Neural progenitor cell (in vitro differentiated cells): ENCODE results near the gene COL4A4. TPM values are rescaled to one million over a fixed set of nuclear protein-coding genes. Genes with fewer than 3 reads are reported as not detected.

Experiments used
- DNase-seq: peaks from one replicate; pipeline ENCODE4 v3.0.0-alpha.2; 2016; ENCODE audit warnings: low spot score
- H2AFZ ChIP-seq: fragments of 200-600 bp; sonication (generic); replicated peaks from 2 replicates; pipeline ENCODE4 v1.6.1; 2016; ENCODE audit warnings: antibody characterized with exemption
- H3F3A ChIP-seq: fragments of 200-600 bp; sonication (generic); 2 replicates; pipeline ENCODE4 v1.6.1; 2016; ENCODE audit warnings: antibody characterized with exemption, low read depth
- H3K27ac ChIP-seq: fragments of 200-600 bp; sonication (generic); 2 replicates; pipeline ENCODE4 v1.5.1; 2016; ENCODE audit warnings: mild to moderate bottlenecking
- H3K27me3 ChIP-seq: fragments of 200-600 bp; sonication (generic); 2 replicates; pipeline ENCODE4 v1.6.1; 2016; ENCODE audit warnings: mild to moderate bottlenecking, moderate library complexity
- H3K36me3 ChIP-seq: fragments of 200-600 bp; sonication (generic); 2 replicates; pipeline ENCODE4 v1.5.1; 2016
- H3K4me1 ChIP-seq: fragments of 200-600 bp; sonication (generic); 2 replicates; pipeline ENCODE4 v1.6.1; 2016; ENCODE audit warnings: mixed run types
- H3K4me2 ChIP-seq: fragments of 200-600 bp; sonication (generic); 2 replicates; pipeline ENCODE4 v1.6.1; 2016
- H3K4me3 ChIP-seq: fragments of 200-600 bp; sonication (generic); 2 replicates; pipeline ENCODE4 v1.5.1; 2016
- H3K79me2 ChIP-seq: fragments of 200-600 bp; sonication (generic); 2 replicates; pipeline ENCODE4 v1.6.1; 2016; ENCODE audit warnings: low read depth
- H3K9ac ChIP-seq: fragments of 200-600 bp; sonication (generic); 2 replicates; pipeline ENCODE4 v1.6.1; 2016
- H3K9me3 ChIP-seq: fragments of 200-600 bp; sonication (generic); 2 replicates; pipeline ENCODE4 v1.5.1; 2016; ENCODE audit warnings: low read depth
- H4K20me1 ChIP-seq: fragments of 200-600 bp; sonication (generic); 2 replicates; pipeline ENCODE4 v1.6.1; 2016; ENCODE audit warnings: low read depth
- H3K27ac Mint-ChIP-seq: 3 replicates; pipeline ENCODE4 v1.8.0; 2021; ENCODE audit warnings: mixed read lengths
- H3K27me3 Mint-ChIP-seq: 2 replicates; pipeline ENCODE4 v1.8.0; 2022; ENCODE audit warnings: low read depth, mild to moderate bottlenecking, inconsistent platforms, moderate library complexity, mixed read lengths; ENCODE audit not compliant: insufficient read depth
- H3K36me3 Mint-ChIP-seq: 3 replicates; pipeline ENCODE4 v1.8.0; 2021; ENCODE audit warnings: mixed read lengths
- H3K4me1 Mint-ChIP-seq: 3 replicates; pipeline ENCODE4 v1.8.0; 2021; ENCODE audit warnings: mixed read lengths
- H3K4me3 Mint-ChIP-seq: 3 replicates; pipeline ENCODE4 v1.8.0; 2021; ENCODE audit warnings: mild to moderate bottlenecking, moderate library complexity, mixed read lengths
- H3K9me3 Mint-ChIP-seq: 3 replicates; pipeline ENCODE4 v1.8.0; 2020; ENCODE audit warnings: mixed read lengths
- EZH2 ChIP-seq: fragments of 200-600 bp; sonication (generic); IDR thresholded peaks from 2 replicates; pipeline ENCODE4 v1.6.1; 2017; ENCODE audit warnings: antibody characterized with exemption, mild to moderate bottlenecking, moderate library complexity
- EZH2phosphoT487 ChIP-seq: fragments of 200-600 bp; sonication (generic); IDR thresholded peaks from 2 replicates; pipeline ENCODE4 v1.6.1; 2017; ENCODE audit warnings: antibody characterized with exemption
- total RNA-seq: library from RNA; depleted of rRNA; stranded (reverse); fragments of >200 nt; gene quantifications from 2 replicates; pipeline ENCODE4 v1.2.3, GENCODE V29; 2015; ENCODE audit warnings: low replicate concordance
- TF ChIP-seq, protein P1 (sequence below): fragments of 200-600 bp; sonication (generic); IDR thresholded peaks from 2 replicates; pipeline ENCODE4 v1.5.1; 2017; ENCODE audit warnings: antibody characterized with exemption, mild to moderate bottlenecking

COL4A4 gene
- total RNA-seq, 1 donor from 2014 or later = 0.60 TPM

DNA sequence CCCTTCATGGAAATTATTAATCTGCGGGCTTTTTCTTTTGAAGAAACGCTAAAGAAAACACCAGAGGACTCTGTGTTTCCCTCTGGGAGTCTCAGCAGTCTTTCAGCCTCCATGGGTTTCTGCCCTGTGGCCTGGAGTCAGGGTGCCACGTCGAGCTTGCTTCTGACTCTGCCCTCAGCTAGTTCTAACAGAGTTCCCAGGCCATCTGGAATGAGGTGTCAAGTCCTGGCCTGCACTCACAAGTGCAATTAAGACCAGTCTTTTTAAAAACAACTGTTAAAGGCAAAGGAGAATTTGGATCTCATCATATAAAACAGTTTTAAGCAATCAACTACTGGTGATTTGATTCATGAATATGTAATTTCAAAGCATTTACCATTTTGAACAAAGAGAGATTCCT, 170.8 kb downstream of the COL4A4 start:
- Mint-ChIP-seq H3K36me3 (no peaks in the 10 kb centered on the region), H3K27me3 (no peaks in the 10 kb centered on the region), H3K9me3 (no peaks in the 10 kb centered on the region), H3K4me1 (peaks cover under 1% of the 10 kb centered on the region), H3K27ac (no peak overlapping the region), H3K4me3 (no peak overlapping the region)
- TF ChIP-seq, protein P1, sequence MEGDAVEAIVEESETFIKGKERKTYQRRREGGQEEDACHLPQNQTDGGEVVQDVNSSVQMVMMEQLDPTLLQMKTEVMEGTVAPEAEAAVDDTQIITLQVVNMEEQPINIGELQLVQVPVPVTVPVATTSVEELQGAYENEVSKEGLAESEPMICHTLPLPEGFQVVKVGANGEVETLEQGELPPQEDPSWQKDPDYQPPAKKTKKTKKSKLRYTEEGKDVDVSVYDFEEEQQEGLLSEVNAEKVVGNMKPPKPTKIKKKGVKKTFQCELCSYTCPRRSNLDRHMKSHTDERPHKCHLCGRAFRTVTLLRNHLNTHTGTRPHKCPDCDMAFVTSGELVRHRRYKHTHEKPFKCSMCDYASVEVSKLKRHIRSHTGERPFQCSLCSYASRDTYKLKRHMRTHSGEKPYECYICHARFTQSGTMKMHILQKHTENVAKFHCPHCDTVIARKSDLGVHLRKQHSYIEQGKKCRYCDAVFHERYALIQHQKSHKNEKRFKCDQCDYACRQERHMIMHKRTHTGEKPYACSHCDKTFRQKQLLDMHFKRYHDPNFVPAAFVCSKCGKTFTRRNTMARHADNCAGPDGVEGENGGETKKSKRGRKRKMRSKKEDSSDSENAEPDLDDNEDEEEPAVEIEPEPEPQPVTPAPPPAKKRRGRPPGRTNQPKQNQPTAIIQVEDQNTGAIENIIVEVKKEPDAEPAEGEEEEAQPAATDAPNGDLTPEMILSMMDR = no peak
- TF ChIP-seq EZH2phosphoT487 (no peak), EZH2 (no peak)
- no peaks in the 10 kb centered on the region for H3K79me2 ChIP-seq
- no peaks in the 10 kb centered on the region for H3K9me3 ChIP-seq
- no peaks in the 10 kb centered on the region for H3F3A ChIP-seq
- no peak overlapping the region for H2AFZ ChIP-seq
- H3K4me1 ChIP-seq = peaks cover 4% of the 10 kb centered on the region
- no peak overlapping the region for H3K4me2 ChIP-seq
- no peak overlapping the region for H3K4me3 ChIP-seq
- no peak for DNase-seq
- no peaks in the 10 kb centered on the region for H4K20me1 ChIP-seq
- no peak overlapping the region for H3K9ac ChIP-seq
- no peak overlapping the region for H3K27ac ChIP-seq
- no peaks in the 10 kb centered on the region for H3K36me3 ChIP-seq
- H3K27me3 ChIP-seq = no peaks in the 10 kb centered on the region

GRCh38 chr2:226991663-226992062, 172.3 kb downstream of the COL4A4 start:
- Histone ChIP-seq H3K27ac (no peak overlapping the region), H3K4me1 (peaks cover 8% of the 10 kb centered on the region), H3K4me2 (no peak overlapping the region), H2AFZ (no peak overlapping the region), H3F3A (no peaks in the 10 kb centered on the region), H3K9me3 (no peaks in the 10 kb centered on the region), H3K36me3 (no peaks in the 10 kb centered on the region), H3K79me2 (no peaks in the 10 kb centered on the region), H3K4me3 (no peak overlapping the region), H4K20me1 (no peaks in the 10 kb centered on the region), H3K27me3 (no peaks in the 10 kb centered on the region), H3K9ac (no peak overlapping the region)
- no peak overlapping the region for H3K4me3 Mint-ChIP-seq
- H3K36me3 Mint-ChIP-seq = no peaks in the 10 kb centered on the region
- TF ChIP-seq, protein P1 = no peak
- TF ChIP-seq EZH2 (no peak), EZH2phosphoT487 (no peak)
- peaks cover 2% of the 10 kb centered on the region for H3K4me1 Mint-ChIP-seq
- H3K27me3 Mint-ChIP-seq = no peaks in the 10 kb centered on the region
- no peaks in the 10 kb centered on the region for H3K9me3 Mint-ChIP-seq
- no peak for DNase-seq
- H3K27ac Mint-ChIP-seq = no peak overlapping the region

GRCh38 chr2:226985583-226985946, 178.4 kb downstream of the COL4A4 start:
- Histone ChIP-seq H3K27ac (no peak overlapping the region), H3K27me3 (no peaks in the 10 kb centered on the region), H3K4me2 (no peak overlapping the region), H3K4me1 (peaks cover 12% of the 10 kb centered on the region), H3K9ac (no peak overlapping the region), H3K9me3 (no peaks in the 10 kb centered on the region), H4K20me1 (no peaks in the 10 kb centered on the region), H2AFZ (no peak overlapping the region), H3K36me3 (no peaks in the 10 kb centered on the region), H3K79me2 (no peaks in the 10 kb centered on the region), H3K4me3 (no peak overlapping the region), H3F3A (no peaks in the 10 kb centered on the region)
- Mint-ChIP-seq H3K4me1 (peaks cover 16% of the 10 kb centered on the region), H3K36me3 (no peaks in the 10 kb centered on the region), H3K27me3 (peaks cover 2% of the 10 kb centered on the region), H3K9me3 (no peaks in the 10 kb centered on the region), H3K4me3 (no peak overlapping the region), H3K27ac (no peak overlapping the region)
- no peak for DNase-seq
- TF ChIP-seq EZH2 (no peak), EZH2phosphoT487 (no peak)
- TF ChIP-seq, protein P1 = no peak
